Right lobe of liver (tissue), 4 donors: ENCODE data around the gene ATMIN.

ENCODE experiments used
- POLR2A ChIP-seq: fragments of 450-650 bp; IDR thresholded peaks from one replicate; pipeline ENCODE4 v1.6.1; 2017; ENCODE audit warnings: antibody characterized with exemption, mild to moderate bottlenecking
- TF ChIP-seq, protein P1 (sequence below), 4 donors: fragments of 200-600 bp in 3 of 4; fragments of 450-650 bp in 1 of 4; IDR thresholded peaks; one replicate each; pipeline versions ENCODE4 v1.5.1 to v1.8.0; 2016 to 2022; ENCODE audit warnings: antibody characterized with exemption in 4 of 4, mild to moderate bottlenecking in 2 of 4
- donor health status: DM: no; HTN: no; CAD: no.
- donor health status: DM: no; HTN: no; CAD: no.
- donor health status: DM: no; HTN: yes; CAD: no.

GRCh38 chr16:81004646-81005353 lies 30.8 kb upstream of the ATMIN start:
- TF ChIP-seq, protein P1, sequence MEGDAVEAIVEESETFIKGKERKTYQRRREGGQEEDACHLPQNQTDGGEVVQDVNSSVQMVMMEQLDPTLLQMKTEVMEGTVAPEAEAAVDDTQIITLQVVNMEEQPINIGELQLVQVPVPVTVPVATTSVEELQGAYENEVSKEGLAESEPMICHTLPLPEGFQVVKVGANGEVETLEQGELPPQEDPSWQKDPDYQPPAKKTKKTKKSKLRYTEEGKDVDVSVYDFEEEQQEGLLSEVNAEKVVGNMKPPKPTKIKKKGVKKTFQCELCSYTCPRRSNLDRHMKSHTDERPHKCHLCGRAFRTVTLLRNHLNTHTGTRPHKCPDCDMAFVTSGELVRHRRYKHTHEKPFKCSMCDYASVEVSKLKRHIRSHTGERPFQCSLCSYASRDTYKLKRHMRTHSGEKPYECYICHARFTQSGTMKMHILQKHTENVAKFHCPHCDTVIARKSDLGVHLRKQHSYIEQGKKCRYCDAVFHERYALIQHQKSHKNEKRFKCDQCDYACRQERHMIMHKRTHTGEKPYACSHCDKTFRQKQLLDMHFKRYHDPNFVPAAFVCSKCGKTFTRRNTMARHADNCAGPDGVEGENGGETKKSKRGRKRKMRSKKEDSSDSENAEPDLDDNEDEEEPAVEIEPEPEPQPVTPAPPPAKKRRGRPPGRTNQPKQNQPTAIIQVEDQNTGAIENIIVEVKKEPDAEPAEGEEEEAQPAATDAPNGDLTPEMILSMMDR (IDR thresholded peaks at IDR 0.05): peak; percentile 55 to 77 (median 70)
- no peak for TF ChIP-seq POLR2A
